GM18507 (cell line): ENCODE measurements around the gene TMEM131.
"Not testable (repeated sequence)": the region's sequence is repeated elsewhere in the genome, so short reads cannot be mapped to it uniquely, and the experiment has no call there.

Experiments used
- DNase-seq: peaks from one replicate; pipeline ENCODE4 v3.0.0; 2011; ENCODE audit warnings: low read depth; ENCODE audit not compliant: insufficient read length; ENCODE audit errors: extremely low spot score
- FAIRE-seq: peaks from 2 replicates; lab custom pipeline; 2011; peaks lifted over from hg19 to GRCh38; lab: Jason Lieb, UNC

Gene TMEM131

DNA sequence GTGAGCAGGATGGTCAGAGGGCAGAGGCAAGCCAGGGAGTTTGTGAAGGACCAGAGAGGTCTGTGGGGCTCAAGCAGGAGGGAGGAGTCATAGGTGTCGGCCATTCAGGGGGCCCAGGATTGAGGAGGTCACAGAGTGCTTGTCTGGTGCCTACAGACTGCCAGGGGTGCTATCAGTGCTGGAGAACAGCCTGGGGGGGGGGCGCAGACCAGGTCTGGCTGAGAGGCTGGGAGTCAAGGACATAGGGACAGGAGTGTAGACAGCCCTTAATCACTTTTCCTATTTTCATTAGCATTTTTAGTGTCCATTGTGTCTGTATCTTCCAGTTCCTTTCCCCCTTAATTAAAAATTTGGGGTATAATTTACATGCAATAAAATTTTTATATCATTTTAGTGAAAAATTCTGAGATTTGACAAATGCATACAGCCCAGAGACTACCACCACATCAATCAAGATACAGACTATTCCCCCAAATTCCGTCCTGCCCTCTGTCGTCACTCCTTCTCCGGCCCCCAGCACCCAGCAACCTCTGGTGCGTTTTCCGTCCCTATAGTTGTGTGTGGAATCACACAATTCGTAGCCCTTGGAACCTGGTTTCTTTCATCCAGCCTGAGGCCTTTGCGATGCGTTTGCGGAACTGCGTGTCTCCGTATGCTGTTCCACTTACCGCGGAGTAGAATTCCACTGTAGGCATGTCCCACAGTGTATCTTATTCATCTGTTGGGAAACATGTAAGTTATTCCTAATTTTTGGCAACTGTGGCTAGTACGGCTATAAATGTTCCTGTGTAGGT, 276.2 kb downstream of the TMEM131 start:
- no peak for DNase-seq
- FAIRE-seq = no peak

DNA sequence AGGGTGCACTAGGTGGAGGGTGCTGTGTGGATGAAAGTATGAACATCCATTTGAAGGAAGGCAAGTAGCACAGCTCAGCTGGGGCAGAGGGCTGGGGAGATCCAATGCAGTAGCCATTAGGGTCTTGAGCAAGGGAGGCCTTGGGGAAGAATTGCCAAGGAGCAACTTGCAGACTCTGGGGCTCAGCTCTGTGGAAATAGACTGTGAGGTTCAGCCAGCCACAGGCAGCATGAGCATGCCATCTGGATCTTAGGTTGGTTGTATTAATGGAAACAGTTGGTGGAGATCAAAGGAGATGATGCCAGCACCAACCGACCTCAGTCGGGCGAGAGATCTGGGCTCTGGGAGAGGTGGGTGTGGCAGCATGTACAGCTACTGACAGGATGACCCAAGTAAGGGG, 276.8 kb downstream of the TMEM131 start:
- FAIRE-seq = no peak

DNA sequence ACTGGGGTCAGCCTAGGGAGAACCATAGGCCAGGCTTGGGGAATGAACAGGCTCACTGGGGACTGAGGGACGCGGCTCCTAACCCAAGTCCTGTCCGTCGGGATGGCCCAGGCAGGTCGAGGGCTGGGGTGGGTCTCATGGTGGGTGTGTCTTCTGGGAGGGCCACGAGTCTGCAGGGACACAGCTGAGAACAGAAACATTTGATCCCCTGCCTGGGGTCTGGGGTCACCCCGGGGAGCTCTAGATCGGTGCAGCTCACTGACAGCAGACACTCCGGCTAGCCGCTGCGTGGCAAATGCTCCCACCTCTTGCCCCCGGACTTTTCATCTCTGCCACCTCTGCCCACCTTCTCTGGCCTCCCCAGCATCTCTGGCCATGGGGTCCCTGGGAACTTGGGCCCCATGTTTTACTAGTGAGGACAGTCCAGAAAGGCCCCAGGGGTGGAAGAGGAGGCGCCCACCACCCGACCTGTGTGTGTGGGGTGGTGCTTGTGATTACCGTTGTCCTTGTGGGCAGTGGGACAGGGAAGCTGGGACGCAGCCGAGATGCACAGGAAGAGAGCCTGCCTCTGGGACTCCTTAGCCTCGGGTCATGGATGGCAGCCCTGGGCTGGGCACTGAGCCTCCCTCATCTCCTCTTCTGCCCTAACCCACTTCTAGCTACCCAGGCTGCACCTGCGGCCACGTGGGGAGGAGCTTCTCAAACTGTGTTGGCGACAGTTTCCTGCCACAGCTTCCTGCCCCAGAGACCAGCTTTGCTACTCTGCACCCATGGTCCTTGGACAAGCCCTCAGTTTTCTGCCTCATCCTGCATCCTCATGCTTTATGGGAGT, 277.5 kb downstream of the TMEM131 start:
- peak; percentile 91 for FAIRE-seq
- DNase-seq = peak; percentile 60

More for the DNA sequence above, 276.8 kb downstream of the TMEM131 start:
- DNase-seq = no peak

DNA sequence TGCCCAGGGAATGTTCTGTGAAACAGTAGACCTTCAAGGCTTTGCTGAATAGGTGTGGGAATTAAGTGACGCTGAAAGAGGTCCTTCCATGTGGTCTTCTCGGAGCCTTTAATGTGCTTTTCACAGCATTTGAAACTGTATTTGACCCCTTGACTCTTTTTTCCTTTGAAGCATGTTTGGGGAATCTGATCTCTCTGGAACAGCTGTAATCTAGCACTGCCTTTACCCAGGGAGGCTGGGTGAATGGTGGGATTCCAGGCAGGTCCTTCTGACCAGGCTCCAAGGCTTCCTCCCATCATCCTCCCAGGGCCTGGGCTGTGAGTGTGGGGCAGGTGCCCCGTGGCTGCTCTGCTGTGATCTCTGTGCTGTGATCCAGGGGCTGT, 278.1 kb downstream of the TMEM131 start:
- DNase-seq (no peak), FAIRE-seq (no peak)

DNA sequence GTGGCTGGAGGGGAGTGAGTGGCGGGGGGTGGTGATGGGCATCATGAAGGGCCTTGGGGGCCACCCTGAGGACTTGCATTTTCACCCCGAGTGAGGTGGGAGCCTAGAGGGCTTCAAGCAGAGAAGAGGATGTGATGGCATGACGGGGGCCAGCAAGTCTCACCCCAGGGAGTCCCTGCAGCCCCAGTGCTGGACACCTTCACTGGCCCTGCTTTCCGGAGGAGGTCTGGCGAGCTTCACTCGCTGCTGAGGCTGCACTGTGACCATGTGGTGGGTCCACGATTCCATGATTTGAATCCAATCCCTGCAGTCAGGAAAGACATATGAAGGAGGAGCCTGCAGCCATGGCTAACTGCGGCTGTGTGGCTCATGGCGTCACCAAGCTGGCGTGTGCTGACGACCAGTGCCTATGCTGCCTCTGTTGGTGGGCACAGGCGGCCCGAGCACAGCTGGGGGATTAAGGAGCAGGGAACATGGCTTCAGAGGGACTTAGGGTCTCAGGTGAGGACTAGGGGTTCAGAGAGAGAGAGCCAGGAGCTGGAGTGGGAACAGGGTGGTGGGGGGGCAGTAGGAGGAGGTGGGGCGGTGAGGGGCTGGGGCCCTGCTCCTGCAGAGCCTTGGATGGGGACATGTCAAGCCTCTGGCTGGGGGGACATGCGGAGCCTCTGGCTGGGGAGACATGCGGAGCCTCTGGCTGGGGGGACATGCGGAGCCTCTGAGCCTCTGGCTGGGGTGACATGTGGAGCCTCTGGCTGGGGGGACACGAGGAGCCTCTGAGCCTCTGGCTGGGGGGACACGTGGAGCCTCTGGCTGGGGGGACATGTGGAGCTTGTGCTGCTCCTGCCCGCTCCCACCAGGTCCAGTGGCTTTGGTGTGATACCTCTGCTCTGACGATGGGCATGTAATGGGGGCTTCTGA, 278.8 kb downstream of the TMEM131 start:
- FAIRE-seq (no peak), DNase-seq (no peak)

DNA sequence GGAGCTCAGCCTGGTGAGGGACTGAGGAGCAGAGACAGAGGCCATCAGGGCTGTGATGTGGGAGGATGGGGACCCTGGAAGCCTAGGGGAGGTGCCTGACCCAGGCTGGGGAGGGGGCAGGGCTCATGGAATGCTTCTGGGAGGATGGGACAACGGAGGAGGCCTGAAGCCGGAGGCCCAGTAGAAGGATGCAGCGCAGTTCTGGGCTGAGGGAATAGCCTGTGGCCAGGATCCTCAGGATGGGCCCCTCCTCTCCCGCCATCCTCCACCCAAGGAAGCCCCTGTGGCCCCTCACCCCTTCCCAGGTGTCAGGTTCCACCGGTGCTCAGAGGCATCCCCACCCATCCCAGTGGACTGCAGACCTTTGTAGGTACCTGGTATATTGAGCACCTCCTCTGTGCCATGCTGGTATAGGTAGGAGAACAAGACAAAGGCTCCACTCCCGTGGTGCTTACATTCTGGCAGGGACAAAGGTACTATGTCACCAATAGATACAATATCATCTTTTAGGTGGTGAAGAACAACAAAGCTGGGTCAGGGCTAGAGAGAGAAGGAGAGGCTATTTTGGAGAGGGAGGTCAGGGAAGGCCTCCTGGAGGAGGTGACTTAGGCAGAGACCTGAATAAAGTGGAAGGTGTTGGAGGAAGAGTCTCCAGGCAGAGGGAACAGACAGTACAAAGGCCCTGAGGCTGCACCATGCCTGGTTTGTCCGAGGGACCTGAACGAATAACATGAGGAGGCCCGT, 279.6 kb downstream of the TMEM131 start:
- DNase-seq (no peak), FAIRE-seq (no peak)

DNA sequence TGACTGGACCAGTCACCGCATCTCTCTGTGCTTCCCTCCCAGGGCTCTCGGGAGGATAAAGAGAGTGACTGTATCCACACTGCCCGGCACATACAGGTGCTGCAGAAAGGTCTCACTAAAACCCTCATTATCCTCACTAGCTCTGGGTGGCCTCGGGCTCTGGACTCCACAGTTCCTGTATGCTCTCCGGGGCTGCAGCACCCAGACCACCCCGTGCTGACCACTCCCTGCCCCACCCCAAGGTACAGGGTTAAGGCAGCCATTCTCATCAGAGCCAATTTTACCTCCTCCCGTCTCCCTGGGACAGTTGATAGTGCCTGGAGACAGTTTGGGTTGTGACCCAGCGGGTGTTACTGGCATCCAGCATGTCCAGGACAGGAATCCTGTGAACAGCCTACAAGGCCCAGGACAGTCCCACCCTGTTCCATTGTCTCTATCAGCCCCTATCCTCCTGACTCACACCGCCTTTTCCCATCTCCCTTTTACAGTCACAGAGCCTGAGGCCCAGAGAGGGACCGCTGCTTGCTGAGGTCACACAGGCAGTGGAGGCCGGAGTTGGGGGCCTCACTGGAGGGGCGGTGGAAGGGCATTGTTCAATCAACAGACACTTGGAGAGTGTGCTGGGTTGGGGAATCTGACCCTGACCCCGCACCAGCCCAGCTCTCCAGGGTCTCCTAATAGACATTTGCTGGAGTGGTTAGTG, 280.6 kb downstream of the TMEM131 start:
- FAIRE-seq (no peak), DNase-seq (no peak)

DNA sequence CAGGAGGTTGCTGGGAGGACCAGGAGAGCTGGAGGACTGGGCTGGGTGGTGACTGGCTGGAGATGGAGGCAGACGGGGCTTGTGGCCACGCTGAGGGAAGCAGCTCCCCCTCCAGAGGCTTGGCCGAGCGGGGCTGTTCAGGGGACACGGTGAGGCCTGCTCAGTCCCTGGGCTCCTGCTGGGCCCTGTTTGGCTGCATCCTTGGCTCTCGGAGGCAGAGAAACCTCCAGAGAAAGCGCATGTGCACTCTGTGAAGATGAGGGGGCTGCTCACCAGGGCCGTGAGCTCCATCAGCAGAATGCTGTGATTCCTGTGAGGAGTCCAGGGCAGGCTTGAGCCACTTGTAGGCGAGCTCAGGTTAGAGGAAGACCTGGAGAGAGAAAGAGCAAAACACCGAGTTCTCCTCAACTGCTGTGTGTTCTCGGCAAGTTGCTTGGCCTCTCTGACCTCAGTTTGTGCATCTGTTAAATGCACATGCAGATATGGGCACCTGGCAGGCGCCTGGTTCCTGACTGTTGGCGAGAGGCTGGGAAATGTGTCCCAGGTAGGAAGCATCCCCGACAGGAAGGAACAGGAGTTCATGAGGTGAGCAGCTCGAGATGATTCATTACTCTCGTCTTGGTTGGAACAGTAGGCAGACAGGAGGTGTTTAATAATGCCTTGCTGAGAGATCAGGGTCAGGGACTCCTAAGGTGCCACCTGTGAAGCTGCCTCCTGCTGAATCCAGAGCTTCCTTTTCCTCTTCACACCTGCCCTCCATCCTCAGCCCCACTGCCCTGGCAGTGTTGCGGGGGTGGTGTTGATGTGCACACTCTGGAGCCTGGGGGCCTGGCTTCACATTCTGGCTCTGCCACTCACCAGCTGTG, 281.4 kb downstream of the TMEM131 start:
- FAIRE-seq (no peak), DNase-seq (no peak)

DNA sequence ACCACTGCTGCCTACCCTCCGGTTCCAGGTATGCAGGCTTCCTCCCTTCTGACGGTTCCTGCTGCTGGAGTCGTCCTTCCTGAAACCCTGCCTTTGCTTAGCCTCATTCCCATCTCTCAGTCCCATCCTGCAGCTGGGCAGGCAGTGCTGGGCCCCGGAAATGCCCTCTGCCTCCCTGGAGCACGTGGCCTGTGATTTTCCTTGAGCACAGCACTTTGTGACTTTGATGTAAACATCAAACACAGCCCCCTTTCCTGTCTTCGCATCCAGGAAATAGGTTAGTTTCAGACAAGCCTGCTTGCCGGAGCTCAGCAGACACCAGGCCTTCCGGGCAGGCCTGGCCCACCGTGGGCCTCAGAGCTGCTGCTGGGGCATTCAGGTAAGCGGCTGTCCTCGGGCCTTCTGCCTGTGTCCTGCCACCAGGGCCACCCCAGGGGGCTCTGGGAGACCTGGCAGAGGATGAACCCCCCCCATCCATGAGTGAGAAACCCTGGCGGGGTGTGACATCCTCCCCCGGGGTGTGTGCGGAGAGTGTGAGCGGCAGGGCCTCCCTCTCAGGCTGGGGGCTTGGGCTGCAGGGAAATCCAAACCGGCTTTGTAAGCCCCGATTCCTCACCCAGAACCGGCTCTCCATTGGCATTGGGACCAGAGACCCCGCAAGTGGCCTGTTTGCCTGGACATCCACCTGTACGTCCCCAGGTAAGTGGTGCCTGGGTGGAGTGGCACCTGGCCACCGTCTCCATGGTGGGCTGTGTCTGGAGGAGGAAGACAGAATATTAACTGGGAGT, 282.3 kb downstream of the TMEM131 start, which contains the start of gene ZAP70:
TSS of gene ZAP70 (plus strand) at position 281 of the 788 bp plus-strand sequence. CDS start 10,461 bp downstream, outside the sequence.
- FAIRE-seq = no peak

DNA sequence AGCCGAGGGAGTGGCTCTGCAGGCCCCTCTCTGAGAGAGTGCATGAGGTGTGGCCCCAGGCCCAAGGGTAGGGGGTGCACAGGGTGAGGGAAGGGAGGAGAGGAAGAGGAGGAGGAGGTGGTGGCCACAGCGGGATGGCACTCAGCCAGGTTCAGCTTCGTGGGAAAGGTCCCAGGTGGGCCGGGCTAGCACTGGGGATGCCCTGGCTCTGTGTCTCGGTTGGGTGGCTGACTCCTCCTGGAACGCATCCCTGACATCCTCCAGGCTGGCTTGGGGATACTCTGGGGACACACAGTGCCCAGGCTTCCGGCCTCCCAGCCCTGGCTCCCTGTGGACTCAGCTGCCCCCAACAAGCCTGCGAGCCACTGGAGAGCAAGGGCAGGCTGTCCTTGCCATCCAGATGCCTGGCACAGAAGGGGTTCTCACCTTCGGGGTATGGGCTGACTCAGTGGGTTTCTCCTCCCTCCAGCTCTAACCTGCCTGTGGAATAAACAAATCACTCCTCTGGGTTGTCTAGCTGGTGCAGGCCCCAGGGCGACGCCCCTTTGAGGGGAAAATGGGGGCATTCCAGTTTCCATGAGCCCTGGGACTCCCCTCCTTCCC, 283.0 kb downstream of the TMEM131 start:
- no peak for FAIRE-seq

More for the DNA sequence above, 282.3 kb downstream of the TMEM131 start, which contains the start of gene ZAP70:
- DNase-seq = no peak

DNA sequence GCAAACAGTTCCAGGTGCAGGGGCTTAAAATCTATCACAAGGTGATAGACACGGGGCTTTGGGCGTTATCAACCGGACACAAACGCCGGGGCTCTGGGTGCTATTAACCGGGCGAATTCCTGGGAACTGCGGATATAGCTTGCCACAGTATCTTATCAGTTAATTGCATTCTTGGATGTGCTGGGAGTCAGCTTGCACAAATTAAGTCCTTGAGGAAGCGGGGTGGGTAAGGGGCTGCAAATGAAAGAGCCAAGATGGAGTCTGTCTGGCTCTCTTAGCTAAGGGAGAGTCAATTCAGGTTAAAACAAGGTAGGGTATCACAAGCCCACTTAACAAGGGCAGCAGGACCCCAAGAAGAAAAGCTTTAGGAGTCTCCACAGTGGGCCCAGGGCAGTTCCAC, 283.6 kb downstream of the TMEM131 start:
- FAIRE-seq, DNase-seq: not testable (repeated sequence)

More for the DNA sequence above, 283.0 kb downstream of the TMEM131 start:
- DNase-seq = no peak

DNA sequence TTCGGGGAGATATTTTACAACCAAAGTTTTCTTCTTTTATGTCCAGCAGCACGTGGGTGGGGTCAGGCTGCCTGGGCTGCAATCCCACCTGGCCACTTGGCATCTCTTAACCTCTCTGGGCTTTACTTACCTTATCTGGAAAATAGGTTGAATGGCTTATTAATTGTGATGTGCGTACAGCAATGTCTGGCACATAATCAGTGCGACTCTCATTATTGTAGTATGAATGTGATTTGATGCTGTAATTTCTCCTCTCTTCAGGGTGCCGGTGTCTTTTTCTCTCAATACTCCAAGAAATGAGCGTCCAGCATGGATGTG, 284.4 kb downstream of the TMEM131 start:
- FAIRE-seq (no peak), DNase-seq (no peak)

DNA sequence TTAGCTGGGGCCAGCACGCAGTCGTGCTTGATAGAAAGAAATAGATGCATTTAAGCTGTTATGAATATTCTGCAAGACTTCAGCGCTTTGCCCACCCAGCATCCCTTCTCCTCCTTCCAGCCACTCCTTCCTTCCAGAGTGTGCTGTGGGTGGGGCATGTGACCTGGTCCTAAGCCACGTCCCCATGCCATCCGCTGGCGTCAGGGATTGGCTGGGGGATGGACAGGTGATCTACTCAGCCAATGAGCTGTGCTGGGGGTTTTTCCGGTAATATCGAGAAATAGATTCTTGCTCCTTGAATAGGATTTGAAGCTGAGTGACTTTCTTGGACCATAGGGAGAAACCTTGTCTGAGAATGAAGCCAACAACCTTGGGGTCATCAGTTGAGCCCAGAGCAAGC, 287.1 kb downstream of the TMEM131 start:
- DNase-seq = no peak
- FAIRE-seq = no peak

DNA sequence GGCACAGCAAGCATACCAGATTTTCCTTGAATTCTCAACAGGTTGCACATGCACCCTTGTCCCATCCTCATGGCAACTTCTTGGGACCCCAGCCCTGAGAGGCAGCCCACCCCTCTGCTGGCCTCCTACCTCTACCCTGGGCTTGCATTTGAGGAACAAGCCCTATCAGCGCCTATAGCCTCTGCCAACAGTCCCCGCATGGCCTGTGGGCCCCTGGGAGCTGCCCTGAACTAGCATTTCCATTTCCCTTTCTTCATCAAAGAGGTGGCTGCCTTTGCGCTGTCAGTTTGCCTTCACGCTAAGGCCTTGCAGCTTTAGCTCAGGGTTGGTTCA, 287.7 kb downstream of the TMEM131 start:
- FAIRE-seq (no peak), DNase-seq (no peak)

DNA sequence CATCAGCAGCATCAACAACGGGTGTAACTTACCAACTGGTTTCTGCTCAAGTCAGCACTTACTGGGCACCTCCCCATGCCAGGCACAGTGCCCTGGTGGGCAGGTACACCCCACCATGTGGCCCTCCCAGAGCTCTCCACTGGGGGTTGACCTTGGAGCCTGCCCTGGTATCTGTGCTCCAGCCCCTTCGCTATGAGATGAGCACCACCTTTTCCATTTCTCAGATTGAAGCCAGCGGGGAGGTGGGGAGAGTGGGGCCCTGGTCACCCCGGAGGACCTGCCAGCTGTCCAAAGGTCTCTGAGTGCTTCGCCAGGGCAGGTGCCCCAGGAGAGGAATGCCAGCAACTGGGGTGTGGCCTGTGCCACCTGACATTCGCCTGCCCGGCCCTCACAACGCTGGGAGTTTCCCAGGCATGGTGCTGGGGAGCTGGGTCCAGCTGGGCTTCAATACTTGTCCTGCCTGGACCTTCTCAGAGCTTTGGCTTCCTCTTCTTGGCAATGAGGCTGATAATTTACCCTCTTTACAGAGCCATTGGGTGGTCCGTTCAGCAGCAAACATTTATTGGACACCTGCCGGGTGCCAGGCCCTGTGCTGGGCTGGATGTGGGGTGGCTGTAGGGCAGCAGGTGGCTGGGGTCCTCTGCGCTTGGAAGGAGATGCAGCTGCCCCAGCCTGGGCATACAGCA, 288.2 kb downstream of the TMEM131 start:
- FAIRE-seq (no peak), DNase-seq (no peak)

DNA sequence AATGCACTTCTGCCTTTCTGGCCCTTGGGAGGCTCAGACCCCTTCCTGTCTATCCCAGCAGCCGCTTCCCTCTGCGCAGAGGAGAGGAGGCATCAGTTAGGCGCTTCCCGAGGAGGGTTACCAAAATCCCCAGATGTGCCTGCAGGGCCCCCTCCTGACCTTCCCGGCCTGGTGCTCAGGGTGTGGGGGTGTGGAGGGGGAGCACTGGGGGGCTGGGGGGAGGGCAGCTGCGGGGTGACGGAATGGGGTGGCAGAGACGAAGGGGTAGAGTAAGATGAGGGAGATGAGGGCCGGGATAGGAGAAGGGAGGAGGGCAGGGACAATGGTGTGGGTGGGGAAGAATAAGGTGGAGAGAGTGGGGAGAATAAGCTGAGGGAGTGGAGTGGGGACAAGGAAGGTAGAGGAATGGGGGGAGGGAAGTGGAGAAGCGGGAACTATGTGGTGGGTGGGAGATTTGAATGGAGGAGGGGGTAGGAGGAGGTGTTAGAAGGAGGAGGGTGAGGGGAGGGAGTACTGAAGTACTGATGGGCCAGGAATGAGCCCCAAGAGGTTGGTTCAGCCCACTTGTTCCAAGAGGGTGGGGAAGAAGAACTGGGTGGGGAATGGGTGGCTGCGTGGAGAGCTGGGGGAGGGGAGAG, 288.9 kb downstream of the TMEM131 start:
- no peak for DNase-seq
- FAIRE-seq = no peak
